Measurements from ENCODE around the gene FER1L5.
"Not testable (repeated sequence)": the region's sequence is repeated elsewhere in the genome, so short reads cannot be mapped to it uniquely, and the experiment has no call there.

The FER1L5 gene

DNA sequence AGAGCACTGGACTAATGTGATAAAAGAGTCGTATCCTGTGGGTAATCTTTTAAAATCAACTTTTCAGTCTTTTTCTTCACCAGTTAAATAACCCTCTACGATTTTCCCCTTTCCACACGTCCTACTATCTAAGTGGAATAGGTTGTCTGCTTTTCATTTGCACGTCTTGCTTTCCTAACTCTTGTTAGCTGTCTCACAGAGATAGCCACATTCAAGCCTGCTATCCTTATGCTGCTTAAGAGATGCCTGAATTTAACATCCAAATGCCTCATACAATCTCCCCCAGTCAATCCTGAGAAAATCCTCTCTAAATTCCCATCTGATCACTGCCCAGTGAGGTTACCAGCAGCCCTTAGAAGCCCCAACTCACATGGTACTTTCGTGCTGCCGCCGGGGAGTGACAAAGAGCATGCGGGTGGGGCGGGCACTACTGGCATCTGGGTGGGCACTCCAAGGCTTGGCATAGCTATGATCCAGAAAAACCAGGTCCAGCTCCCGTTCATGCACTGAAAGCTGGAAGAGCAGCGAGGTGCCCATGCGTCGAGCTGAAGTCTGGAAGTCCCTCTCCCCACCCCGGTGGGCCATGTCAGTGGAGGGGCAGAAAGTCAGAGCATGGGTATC is 5.9 kb upstream of the FER1L5 start:
- DNase-seq (ENCODE audit: low read depth) = peak; percentile 39

DNA sequence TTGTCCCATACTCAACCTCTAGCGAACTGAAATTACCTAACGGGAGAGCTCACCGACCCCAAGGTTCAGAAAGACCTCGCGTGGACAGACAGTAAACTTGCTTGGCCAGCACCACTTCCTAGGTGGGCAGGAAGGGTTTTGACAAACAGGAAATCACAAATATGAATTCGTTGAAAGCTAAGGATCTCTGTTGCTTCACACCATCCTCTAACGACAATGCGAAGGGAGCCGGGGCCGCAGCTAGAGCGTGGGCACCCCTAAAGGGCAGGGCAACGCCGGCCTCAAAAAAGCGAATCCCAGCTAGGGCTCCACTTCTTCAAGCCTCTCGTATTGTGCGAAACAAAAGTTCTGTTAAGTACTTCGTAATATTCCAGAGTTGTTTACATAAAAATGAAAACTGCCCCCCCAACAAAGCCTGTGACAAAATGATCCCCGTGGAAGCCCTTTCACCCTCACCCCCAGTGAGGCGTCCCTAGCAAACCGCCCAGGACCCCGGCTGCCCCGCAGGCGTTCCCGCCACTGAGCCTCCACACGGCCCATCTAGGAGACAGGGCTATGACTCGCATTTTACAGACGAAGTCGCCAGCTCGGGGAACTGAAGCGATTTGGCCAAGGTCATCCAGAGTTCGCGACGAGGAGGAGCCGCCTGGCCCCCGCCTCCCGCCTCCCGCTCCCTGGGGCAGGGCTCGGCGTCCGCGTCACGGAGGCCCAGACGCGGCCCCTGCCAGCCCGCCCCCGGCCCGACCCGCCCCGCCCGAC is 5.0 kb upstream of the FER1L5 start:
- peak; percentile 93 for DNase-seq (ENCODE audit: low read depth)

DNA sequence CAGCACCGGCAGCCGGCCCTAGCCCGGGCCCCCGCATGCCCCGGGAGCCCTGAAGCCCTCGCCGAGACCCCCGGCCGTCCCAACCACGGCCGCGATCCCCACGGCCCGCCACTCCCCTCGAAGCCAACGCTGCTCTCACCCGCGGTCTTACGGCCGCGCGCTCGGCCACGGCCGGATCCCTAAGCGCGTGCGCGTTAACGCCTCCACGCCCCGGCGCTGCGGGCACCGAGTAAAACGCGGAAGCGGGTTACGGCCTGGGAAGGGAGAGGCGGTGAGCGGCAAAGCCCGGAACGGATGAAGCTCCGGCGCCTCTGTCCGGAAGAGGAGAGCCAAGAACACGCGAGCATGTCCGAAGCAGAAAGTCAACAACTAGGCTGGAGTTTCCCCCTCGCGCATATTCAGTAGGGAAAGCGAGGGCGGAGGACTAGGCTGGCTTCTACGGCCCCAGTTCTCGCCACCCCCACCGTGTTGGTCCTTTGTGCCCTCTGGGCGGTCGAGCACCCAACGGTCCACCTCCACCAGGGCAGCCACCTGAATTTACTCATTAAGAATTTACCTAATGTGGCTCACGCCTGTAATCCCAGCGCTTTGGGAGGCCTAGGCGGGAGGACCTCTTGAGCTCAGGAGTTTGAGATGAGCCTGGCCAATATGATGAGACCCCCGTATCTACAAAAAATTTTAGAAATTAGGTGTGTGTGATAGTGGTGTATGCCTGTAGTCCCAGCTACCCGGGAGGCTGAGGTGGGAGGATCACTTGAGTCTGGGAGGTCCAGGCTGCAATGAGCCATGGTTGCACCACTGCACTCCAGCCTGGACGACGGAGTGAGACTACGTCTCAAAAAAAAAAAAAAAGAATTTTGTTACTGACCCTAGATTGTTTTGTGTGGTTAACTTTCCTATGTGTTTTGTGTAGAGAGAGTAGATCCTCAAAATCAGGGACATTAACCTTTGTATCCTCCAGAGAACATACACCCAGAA is 4.1 kb upstream of the FER1L5 start, which contains the start of gene KANSL3:
KANSL3 (minus strand) TSS at position 169 of the 978 bp plus-strand sequence. CDS start 1,177 bp downstream, outside the sequence.
- peak; percentile 98 for DNase-seq (ENCODE audit: low read depth)

DNA sequence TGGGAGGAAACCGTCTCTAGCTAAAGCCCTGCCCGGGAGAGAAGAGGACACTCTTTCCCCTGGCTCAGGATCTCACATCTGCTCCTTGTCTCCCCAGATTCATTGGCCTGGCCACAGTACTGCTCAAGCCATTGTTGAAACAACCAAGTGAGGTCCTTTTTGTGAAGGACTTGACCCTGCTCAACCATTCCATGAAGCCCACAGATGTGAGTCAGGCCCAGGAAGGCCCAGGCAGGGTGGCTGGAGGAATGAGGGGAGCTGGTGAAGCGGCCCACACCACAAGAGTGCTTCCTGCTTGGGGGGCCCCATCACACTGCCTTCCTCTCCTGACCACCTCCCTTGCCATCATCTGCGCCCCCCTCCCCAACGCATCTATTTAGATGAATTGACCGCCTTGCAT is 5.1 kb downstream of the FER1L5 start:
- DNase-seq (ENCODE audit: low read depth) = peak; percentile 15

DNA sequence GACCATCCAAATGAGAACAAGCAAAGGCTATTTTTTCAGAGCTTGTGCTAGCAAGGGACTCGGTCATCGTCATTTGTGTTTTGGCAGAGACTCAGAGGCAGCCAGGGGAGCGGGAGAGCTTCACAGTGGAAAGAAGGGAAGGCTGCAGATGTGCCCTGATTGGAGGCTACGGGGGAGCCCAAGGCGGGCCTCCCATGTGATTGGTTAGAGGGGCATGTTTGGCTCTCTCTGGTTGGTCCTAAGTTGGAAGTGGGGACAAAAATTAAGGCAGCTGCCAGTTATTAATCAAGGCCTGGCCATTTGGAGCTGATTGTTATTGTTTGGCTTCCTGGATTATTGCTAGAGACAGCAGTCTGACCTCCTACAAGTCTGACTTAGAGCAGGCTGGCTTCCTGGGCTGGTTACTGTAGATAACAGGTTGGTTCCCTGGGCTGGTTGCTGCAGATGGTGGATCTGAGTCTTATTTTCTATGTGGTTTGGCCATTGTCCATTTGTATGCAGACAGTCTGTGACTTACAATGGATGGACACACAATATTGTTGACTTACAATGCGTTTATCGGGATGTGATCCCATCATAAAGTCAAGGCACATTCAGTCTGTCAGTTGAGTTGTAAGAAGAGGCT is 5.9 kb downstream of the FER1L5 start:
- no peak for DNase-seq (ENCODE audit: low read depth)

DNA sequence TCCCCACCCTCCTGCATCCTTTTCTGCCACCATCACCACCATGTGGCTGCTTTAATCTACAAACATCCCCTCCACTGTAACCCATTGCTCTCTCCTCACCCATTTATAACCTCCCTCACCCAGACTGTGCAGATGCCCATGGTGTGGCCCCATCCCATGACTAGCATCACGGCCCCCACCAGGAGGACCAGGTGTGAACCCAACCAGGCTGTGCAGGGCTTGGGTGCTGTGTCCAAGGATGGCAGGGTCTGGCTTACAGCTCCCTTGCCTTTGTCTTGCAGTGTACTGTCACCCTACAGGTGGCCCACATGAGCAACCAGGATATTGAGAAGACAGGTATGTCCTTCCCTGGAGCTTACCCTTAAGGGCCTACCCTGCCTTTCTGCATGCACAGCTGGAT is 6.8 kb downstream of the FER1L5 start:
- no peak for DNase-seq (ENCODE audit: low read depth)

GRCh38 chr2:96651793-96652192 is 9.2 kb downstream of the FER1L5 start:
- no peak for DNase-seq (ENCODE audit: low read depth)

DNA sequence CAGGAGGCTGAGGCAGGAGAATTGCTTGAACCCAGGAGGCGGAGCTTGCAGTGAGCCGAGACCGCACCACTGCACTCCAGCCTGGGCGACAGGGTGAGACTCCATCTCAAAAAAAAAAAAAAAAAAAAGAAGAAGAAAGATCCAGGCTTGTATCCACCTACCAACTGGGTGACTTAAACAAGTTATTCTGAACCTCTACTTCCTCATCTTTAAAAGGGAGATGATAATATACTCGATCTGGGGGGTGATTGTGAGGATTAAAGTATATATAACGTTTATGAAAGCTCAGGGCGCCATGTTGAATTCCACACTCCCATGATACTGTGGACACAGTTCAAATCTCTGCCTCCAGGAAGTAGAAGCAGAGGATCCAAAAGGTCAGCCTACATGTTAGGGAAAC is 12.2 kb downstream of the FER1L5 start:
- not testable (repeated sequence) for DNase-seq (ENCODE audit: low read depth)

DNA sequence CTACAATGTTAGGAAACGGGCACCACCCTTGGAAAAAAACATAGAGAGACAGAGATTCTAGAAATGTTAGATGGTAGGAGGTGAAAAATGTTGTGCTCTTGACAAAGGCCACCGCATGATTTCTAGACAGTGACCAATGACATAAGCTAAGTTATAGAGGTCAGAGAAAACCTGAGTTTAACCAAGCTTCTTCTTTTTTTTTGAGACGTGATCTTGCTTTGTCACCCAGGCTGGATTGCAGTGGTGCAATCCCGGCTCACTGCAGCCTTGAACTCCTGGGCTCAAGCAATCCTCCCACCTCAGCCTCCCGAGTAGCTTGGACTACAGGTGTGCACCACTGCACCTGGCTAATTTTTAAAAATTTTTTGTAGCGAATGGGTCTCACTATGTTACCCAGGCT is 13.0 kb downstream of the FER1L5 start:
- no peak for DNase-seq (ENCODE audit: low read depth)

- DNase-seq (ENCODE audit: low read depth) = no peak
Measured at GRCh38 chr2:96656540-96656939, 14.0 kb downstream of the FER1L5 start.

DNA sequence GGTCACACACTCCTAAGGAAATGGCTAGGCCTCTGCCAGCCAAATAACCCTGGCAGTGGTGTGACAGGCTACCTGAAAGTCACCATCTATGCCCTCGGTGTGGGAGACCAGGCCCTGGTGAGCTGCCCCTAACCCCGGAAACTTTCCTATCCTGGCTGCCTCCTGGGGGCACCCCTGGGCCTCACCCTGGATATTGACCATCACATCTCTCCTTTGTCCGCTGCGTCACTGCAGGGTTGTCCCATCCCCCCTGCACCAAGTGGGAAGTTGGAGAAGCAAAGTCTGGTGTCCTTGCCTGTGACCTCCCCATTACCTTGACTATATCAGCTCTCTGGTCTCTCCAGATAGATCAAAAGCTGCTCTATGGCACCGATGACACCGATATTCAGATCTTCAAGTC is 18.8 kb downstream of the FER1L5 start:
- no peak for DNase-seq (ENCODE audit: low read depth)

GRCh38 chr2:96662360-96662759 is 19.8 kb downstream of the FER1L5 start:
- no peak for DNase-seq (ENCODE audit: low read depth)

DNA sequence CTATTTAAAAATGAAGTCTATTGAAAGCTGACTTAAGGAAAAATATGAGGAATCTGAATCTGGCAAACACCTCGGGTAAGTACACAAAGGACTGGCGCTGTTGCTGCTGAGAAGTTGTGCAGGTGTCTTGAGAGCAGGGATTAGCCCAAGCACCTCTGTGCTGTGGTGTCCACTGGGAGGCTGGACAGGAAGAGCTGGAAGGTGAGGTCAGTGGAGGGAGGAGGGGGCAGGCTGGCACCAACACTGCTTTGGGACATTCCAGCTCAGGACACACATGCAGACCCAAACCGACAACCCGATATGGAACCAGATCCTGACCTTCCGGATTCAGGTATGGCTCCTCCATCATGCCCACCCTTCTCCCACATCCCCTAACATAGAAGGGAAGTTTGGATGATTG is 20.6 kb downstream of the FER1L5 start:
- no peak for DNase-seq (ENCODE audit: low read depth)

GRCh38 chr2:96663829-96664228 is 21.3 kb downstream of the FER1L5 start:
- no peak for DNase-seq (ENCODE audit: low read depth)

- peak; percentile 35 for DNase-seq (ENCODE audit: low read depth)
Measured at GRCh38 chr2:96664366-96664925, 21.9 kb downstream of the FER1L5 start.

- DNase-seq (ENCODE audit: low read depth) = peak; percentile 100
Measured at GRCh38 chr2:96665083-96665569, 22.6 kb downstream of the FER1L5 start.

- DNase-seq (ENCODE audit: low read depth) = not testable (repeated sequence)
Measured at GRCh38 chr2:96665717-96666116, 23.2 kb downstream of the FER1L5 start.

DNA sequence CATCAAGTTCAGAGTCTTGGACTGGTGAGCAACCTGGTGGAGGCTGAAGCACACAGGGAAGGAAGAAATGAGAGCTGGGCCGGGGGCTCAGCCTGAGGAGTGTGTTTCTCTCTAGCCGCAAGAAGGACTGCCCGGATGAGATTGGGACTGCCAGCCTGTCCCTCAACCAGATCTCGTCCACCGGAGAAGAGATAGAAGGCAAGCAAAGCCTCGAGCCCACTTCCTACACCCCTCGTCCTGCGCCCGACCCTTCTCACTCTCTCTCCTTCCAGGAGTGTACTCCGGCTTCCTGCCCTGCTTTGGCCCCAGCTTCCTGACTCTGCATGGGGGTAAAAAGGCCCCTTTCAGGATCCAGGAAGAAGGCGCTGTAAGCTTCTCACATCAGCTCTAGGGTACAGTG is 26.2 kb downstream of the FER1L5 start:
- no peak for DNase-seq (ENCODE audit: low read depth)

DNA sequence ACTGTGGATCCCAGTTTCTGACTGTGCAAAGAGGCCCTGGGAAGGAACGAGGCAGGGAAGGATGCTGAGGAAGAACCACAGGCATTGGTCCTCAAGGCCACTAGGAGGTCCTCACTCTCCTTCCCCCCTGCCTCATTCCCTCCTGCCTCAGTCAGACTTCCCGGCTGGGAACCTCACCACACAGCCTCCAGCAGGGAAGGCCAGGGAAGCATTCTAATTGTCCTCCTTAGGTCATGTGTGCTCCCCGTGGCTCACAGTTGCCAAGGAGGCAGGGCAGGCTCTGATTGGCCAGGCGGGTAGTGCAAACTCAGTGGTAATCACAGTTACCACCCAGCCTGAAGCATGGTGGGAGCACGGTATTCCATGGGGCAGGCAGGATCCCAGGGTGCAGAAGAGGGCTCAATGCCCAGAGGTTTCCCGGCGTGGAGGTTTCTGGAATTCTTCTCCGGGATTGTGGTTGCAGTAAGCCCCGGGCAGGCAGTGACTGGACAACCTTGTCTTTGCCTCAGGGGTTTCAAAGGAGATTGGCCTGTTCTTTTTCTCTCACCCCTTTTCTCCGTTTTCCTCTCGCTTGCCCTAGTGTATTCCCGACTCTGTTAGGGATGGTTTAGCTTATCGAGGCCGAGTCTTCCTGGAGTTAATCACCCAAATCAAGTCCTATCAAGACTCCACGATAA is 27.1 kb downstream of the FER1L5 start:
- DNase-seq (ENCODE audit: low read depth) = no peak

DNA sequence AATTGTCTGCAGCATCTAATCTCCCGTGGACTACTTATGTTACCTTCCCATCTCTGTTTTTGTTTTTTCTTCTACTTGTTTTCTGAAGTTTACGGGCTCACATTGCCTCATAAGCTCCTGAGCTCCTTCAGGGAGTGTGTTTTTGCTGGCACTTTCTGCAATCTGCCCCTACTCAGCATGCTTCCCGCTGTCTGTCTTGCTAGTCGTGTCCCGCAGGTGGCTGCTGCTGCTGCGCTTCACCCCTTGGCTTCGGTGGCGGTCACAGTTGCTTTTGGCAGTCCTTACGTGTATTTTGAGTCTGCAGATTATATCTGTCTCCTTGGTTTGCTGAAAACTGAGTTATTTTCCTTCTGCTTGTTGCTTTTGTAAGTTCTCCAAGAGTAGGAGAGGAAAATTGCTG is 37.3 kb downstream of the FER1L5 start:
- peak; percentile 21 for DNase-seq (ENCODE audit: low read depth)

DNA sequence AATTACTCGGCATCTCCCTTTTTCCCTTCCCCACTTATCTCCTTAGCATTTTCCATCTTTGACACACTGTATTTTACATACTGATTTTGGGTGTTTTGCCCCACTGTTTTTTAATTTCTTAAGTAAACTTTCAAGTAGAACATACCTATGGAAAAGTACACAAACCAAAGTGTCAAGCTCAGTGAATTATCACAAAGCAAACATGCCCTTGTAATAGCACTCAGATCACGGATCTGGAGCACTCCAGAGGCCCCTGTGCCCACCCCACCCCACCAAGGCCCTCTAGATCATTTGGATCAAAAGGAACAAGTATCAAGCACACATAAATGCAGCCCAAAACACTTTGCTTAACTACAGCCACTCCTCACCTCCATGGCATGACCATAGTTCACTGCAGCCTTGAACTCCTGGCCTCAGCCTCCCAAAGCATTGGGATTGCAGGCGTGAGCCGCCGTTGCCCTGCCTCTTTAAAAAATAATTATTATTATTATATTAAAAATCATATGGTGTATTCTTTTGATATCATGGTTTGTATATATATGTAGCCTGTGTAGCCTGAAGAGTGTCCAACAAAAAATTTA is 38.1 kb downstream of the FER1L5 start:
- DNase-seq (ENCODE audit: low read depth) = no peak
